Uterus (tissue), 4 donors: ENCODE data around the gene SYCP3. TPM values are rescaled to one million over a fixed set of nuclear protein-coding genes. Genes with fewer than 3 reads are reported as not detected.

Source experiments
- DNase-seq, 2 donors: peaks; one replicate each; pipeline ENCODE4 v3.0.0-alpha.2; 2019 to 2020
- H3K27ac ChIP-seq, 2 donors: fragments of 200-600 bp; sonication (generic); 1 replicate in 1 of 2; 2 replicates in 1 of 2; pipeline ENCODE4 v1.5.1; 2016 to 2018
- H3K27me3 ChIP-seq, 2 donors: fragments of 200-600 bp; sonication (generic); one replicate each; pipeline ENCODE4 v1.5.1; 2018 to 2019; ENCODE audit warnings: control low read depth in 1 of 2
- H3K36me3 ChIP-seq, 2 donors: fragments of 200-600 bp; sonication (generic); one replicate each; pipeline ENCODE4 v1.5.1; 2019; ENCODE audit warnings: control low read depth in 1 of 2
- H3K4me1 ChIP-seq, 2 donors: fragments of 200-600 bp; sonication (generic); one replicate each; pipeline ENCODE4 v1.5.1; 2018 to 2019; ENCODE audit warnings: control low read depth in 1 of 2
- H3K4me3 ChIP-seq, 2 donors: fragments of 200-600 bp; sonication (generic); 1 replicate in 1 of 2; 2 replicates in 1 of 2; pipeline ENCODE4 v1.5.1; 2018 to 2019; ENCODE audit warnings: mild to moderate bottlenecking in 1 of 2
- H3K9me3 ChIP-seq, 2 donors: fragments of 200-600 bp; sonication (generic); one replicate each; pipeline ENCODE4 v1.5.1; 2019; ENCODE audit warnings: control low read depth in 1 of 2
- CTCF ChIP-seq, 4 experiments: fragments of 200-600 bp in 2 of 4; fragments of 450-650 bp in 2 of 4; sonication (generic) in 2 of 4; IDR thresholded peaks; one replicate each; pipeline ENCODE4 v1.5.1; 2016 to 2019; ENCODE audit warnings: antibody characterized with exemption in 4 of 4, mild to moderate bottlenecking in 2 of 4, moderate library complexity in 1 of 4
- POLR2A ChIP-seq, 2 donors: fragments of 450-650 bp; IDR thresholded peaks; one replicate each; pipeline ENCODE4 v1.6.1; 2016; ENCODE audit warnings: antibody characterized with exemption in 2 of 2, mild to moderate bottlenecking in 1 of 2, moderate library complexity in 1 of 2
- intact Hi-C: fragments of 100-400 bp; cut with DNase I; formaldehyde crosslinking; loops from one replicate; pipeline ENCODE4 v1.15.1; 2023; ENCODE audit warnings: low total_unique reads
- total RNA-seq, 4 donors: library from RNA; depleted of rRNA in 3 of 4; stranded (reverse); fragments of >200 nt in 3 of 4; gene quantifications; one replicate each; pipeline versions ENCODE4 v1.1.0 to v1.2.4, GENCODE V29; 2014 to 2023
- donor health status: DM: yes; HTN: yes; CAD: no.

SYCP3 gene
- total RNA-seq, 4 donors from 2014 or later, result 0.14 TPM; not detected in 3

- intact Hi-C loops, result no loop called here
- Histone ChIP-seq H3K27me3 (no peaks in the 10 kb centered on the region), H3K36me3 (no peaks in the 10 kb centered on the region), H3K4me3 (no peak overlapping the region), H3K4me1 (no peaks in the 10 kb centered on the region), H3K9me3 (no peaks in the 10 kb centered on the region), H3K27ac (no peak overlapping the region)
- TF ChIP-seq CTCF (IDR thresholded peaks at IDR 0.05), result no peak
- no peak for DNase-seq
These were observed 6.9 kb downstream of the SYCP3 start for GRCh38 chr12:101732318-101732717.

GRCh38 chr12:101729842-101730241 is 9.4 kb downstream of the SYCP3 start:
- no peaks in the 10 kb centered on the region for H3K4me1 ChIP-seq
- H3K36me3 ChIP-seq, result no peaks in the 10 kb centered on the region
- intact Hi-C loops, result no loop called here
- H3K27ac ChIP-seq, result no peak overlapping the region
- no peaks in the 10 kb centered on the region for H3K27me3 ChIP-seq
- H3K4me3 ChIP-seq, result no peak overlapping the region
- TF ChIP-seq CTCF (IDR thresholded peaks at IDR 0.05) (no peak), POLR2A (IDR thresholded peaks at IDR 0.05) (no peak)
- H3K9me3 ChIP-seq, result no peaks in the 10 kb centered on the region
- DNase-seq, result no peak

- TF ChIP-seq POLR2A (IDR thresholded peaks at IDR 0.05), result no peak
- TF ChIP-seq CTCF (IDR thresholded peaks at IDR 0.05), result no peak
- Histone ChIP-seq H3K27ac (no peak overlapping the region), H3K4me3 (no peak overlapping the region), H3K27me3 (no peaks in the 10 kb centered on the region), H3K36me3 (no peaks in the 10 kb centered on the region), H3K4me1 (no peaks in the 10 kb centered on the region), H3K9me3 (no peaks in the 10 kb centered on the region)
- intact Hi-C loops, result no loop called here
- no peak for DNase-seq
These were observed 12.2 kb downstream of the SYCP3 start for GRCh38 chr12:101727098-101727497.

GRCh38 chr12:101722392-101722791 is 16.9 kb downstream of the SYCP3 start:
- intact Hi-C loops, result no loop called here
- TF ChIP-seq POLR2A (IDR thresholded peaks at IDR 0.05) (no peak), CTCF (IDR thresholded peaks at IDR 0.05) (no peak)
- Histone ChIP-seq H3K27me3 (no peaks in the 10 kb centered on the region), H3K36me3 (no peaks in the 10 kb centered on the region), H3K9me3 (no peaks in the 10 kb centered on the region), H3K4me3 (no peak overlapping the region), H3K27ac (no peak overlapping the region), H3K4me1 (no peaks in the 10 kb centered on the region)
- no peak for DNase-seq

- Histone ChIP-seq H3K27me3 (no peaks in the 10 kb centered on the region), H3K4me1 (no peaks in the 10 kb centered on the region), H3K27ac (no peak overlapping the region), H3K4me3 (no peak overlapping the region), H3K9me3 (no peaks in the 10 kb centered on the region), H3K36me3 (no peaks in the 10 kb centered on the region)
- TF ChIP-seq CTCF (IDR thresholded peaks at IDR 0.05) (no peak), POLR2A (IDR thresholded peaks at IDR 0.05) (no peak)
- intact Hi-C loops, result no loop called here
- DNase-seq, result no peak
These were observed 19.1 kb downstream of the SYCP3 start for GRCh38 chr12:101720118-101720517.
